GM12878 (cell line): ENCODE measurements around the gene ZSCAN32. TPM values are rescaled to one million over a fixed set of nuclear protein-coding genes. Genes with fewer than 3 reads are reported as not detected.

Experiments
- ATAC-seq: fragments of 200-7000 bp; cut with Tn5 transposase; 3 replicates; pipeline ENCODE4 v1.9.1; 2020; ENCODE audit warnings: mild to moderate bottlenecking, moderate library complexity
- BruUV-seq: library from RNA; stranded (reverse); fragments of 400-500 nt; replicated peaks from 2 replicates; lab custom pipeline; 2021; lab: Mats Ljungman, UMichigan
- CTCF ChIA-PET: fragments of 300-600 bp; sonication (Branson Sonifier 250); formaldehyde crosslinking; extraction: SDS; loops from one replicate; lab custom pipeline; 2021; ENCODE audit warnings: inconsistent platforms; lab: Yijun Ruan, JAX
- POLR2A ChIA-PET: fragments of 350-600 bp; formaldehyde crosslinking; extraction: SDS; loops from one replicate; lab custom pipeline; 2021; ENCODE audit warnings: inconsistent platforms; lab: Charles Lee
- RAD21 ChIA-PET: fragments of 300-600 bp; sonication (Branson Sonifier 250); formaldehyde crosslinking; loops from one replicate; lab custom pipeline; 2023; ENCODE audit warnings: antibody characterized with exemption; ENCODE audit not compliant: unreplicated experiment; lab: Charles Lee
- SMC1A ChIA-PET: fragments of 300-600 bp; sonication (Branson Sonifier 250); formaldehyde crosslinking; loops from one replicate; lab custom pipeline; 2023; ENCODE audit not compliant: unreplicated experiment, uncharacterized antibody; lab: Charles Lee
- DNase-seq: peaks from one replicate; pipeline ENCODE4 v3.0.0-alpha.2; 2011; ENCODE audit warnings: low read depth, low spot score
- FAIRE-seq: peaks from 3 replicates; lab custom pipeline; 2011; peaks lifted over from hg19 to GRCh38; lab: Jason Lieb, UNC
- H2AFZ ChIP-seq: 2 replicates; pipeline ENCODE4 v1.6.0; 2011; ENCODE audit warnings: low read depth, low read length, control low read depth; ENCODE audit not compliant: control insufficient read depth
- H3K27ac ChIP-seq: 2 replicates; pipeline ENCODE4 v1.5.1; 2011; ENCODE audit warnings: control low read depth; ENCODE audit not compliant: control insufficient read depth, insufficient read depth
- H3K27me3 ChIP-seq, 2 experiments: replicated peaks in 1 of 2; 2 replicates each; pipeline versions ENCODE4 v1.6.0 to v1.6.1; 2011; ENCODE audit warnings: low read length in 1 of 2; ENCODE audit not compliant: control insufficient read depth in 2 of 2, insufficient read depth in 2 of 2
- H3K36me3 ChIP-seq, 2 experiments: 2 replicates each; pipeline ENCODE4 v1.5.1; 2011; ENCODE audit warnings: low read length in 1 of 2; ENCODE audit not compliant: control insufficient read depth in 2 of 2, insufficient read depth in 2 of 2
- H3K4me1 ChIP-seq: 2 replicates; pipeline ENCODE4 v1.6.1; 2011; ENCODE audit warnings: mild to moderate bottlenecking, low read length, moderate library complexity, mixed read lengths; ENCODE audit not compliant: control insufficient read depth, insufficient read depth
- H3K4me2 ChIP-seq: 2 replicates; pipeline ENCODE4 v1.6.0; 2011; ENCODE audit warnings: control low read depth; ENCODE audit not compliant: control insufficient read depth, insufficient read depth
- H3K4me3 ChIP-seq: fragments of 200-600 bp; sonication (generic); 2 replicates; pipeline ENCODE4 v1.5.1; 2016
- H3K79me2 ChIP-seq: 2 replicates; pipeline ENCODE4 v1.6.0; 2011; ENCODE audit warnings: low read length; ENCODE audit not compliant: control insufficient read depth, insufficient read depth
- H3K9ac ChIP-seq: 2 replicates; pipeline ENCODE4 v1.8.0; 2011; ENCODE audit warnings: low read length, control low read depth, mixed read lengths; ENCODE audit not compliant: control insufficient read depth, insufficient read depth
- H3K9me3 ChIP-seq: replicated peaks from 3 replicates; pipeline ENCODE4 v1.5.1; 2011; ENCODE audit warnings: mild to moderate bottlenecking, low read length; ENCODE audit not compliant: control insufficient read depth, insufficient read depth
- H4K20me1 ChIP-seq: 2 replicates; pipeline ENCODE4 v1.6.0; 2011; ENCODE audit not compliant: control insufficient read depth, insufficient read depth
- CBX5 ChIP-seq: sonication (generic); IDR thresholded peaks from 2 replicates; pipeline ENCODE4 v1.6.1; 2016; ENCODE audit warnings: low read depth, moderate library complexity, mild to moderate bottlenecking, inconsistent platforms
- DPF2 ChIP-seq: fragments of 450-650 bp; IDR thresholded peaks from 2 replicates; pipeline ENCODE4 v1.6.1; 2017; ENCODE audit warnings: mild to moderate bottlenecking
- FOXM1 ChIP-seq: IDR thresholded peaks from 2 replicates; pipeline ENCODE4 v1.6.1; 2012; ENCODE audit warnings: low read depth, mild to moderate bottlenecking, inconsistent platforms, low read length, moderate library complexity
- KLF5 ChIP-seq: fragments of 450-650 bp; IDR thresholded peaks from 2 replicates; pipeline ENCODE4 v1.6.1; 2014; ENCODE audit warnings: mild to moderate bottlenecking; ENCODE audit not compliant: partially characterized antibody
- POLR2A ChIP-seq: IDR thresholded peaks from 2 replicates; pipeline ENCODE4 v1.6.1; 2011; ENCODE audit warnings: low read depth, mild to moderate bottlenecking, low read length
- ZNF217 ChIP-seq: fragments of 450-650 bp; IDR thresholded peaks from 2 replicates; pipeline ENCODE4 v1.6.1; 2017; ENCODE audit warnings: antibody characterized with exemption, mild to moderate bottlenecking
- WGBS: methylation state at CpG from one replicate; pipeline ENCODE4 v1.1.6; 2016; ENCODE audit warnings: low lambda C conversion rate; ENCODE audit not compliant: insufficient replicate concordance, insufficient coverage; ENCODE audit errors: missing lambda C conversion rate; 5-methylcytosine and 5-hydroxymethylcytosine counted together
- in situ Hi-C: fragments of 300-500 bp; cut with MboI; formaldehyde crosslinking; loops from 9 replicates; pipeline ENCODE4 v1.14.3; 2018; ENCODE audit warnings: mixed read lengths
- intact Hi-C: fragments of 100-400 bp; cut with micrococcal nuclease; formaldehyde crosslinking; loops from one replicate; pipeline ENCODE4 v1.14.2; 2022; ENCODE audit not compliant: unreplicated experiment
- polyA plus RNA-seq, 11 experiments: library from polyadenylated mRNA; depleted of rRNA in 4 of 11; unstranded in 6 of 11; stranded (reverse) in 5 of 11; fragments of >200 nt; fragmentation: Nextera tagmentation in 4 of 11; fragmentation: Illumina TruSeq in 1 of 11; extraction: Ambion mirVana in 4 of 11; extraction: Trizol in 1 of 11; gene quantifications; 1 replicate in 1 of 11; 2 replicates in 10 of 11; pipeline versions ENCODE4 v1.2.1 to v1.2.3, GENCODE V29; 2011 to 2016; ENCODE audit warnings: inconsistent platforms in 2 of 11, missing spikeins in 2 of 11, low read depth in 1 of 11
- total RNA-seq, 4 experiments: library from RNA; depleted of rRNA in 3 of 4; stranded (reverse); fragments of >200 nt in 3 of 4; fragmentation: Illumina TruSeq in 1 of 4; extraction: Trizol in 1 of 4; gene quantifications; 2 replicates each; pipeline versions ENCODE4 v1.2.1 to v1.2.3, GENCODE V29; 2013 to 2021
- TF ChIP-seq, protein P1 (sequence below): fragments of 450-650 bp; IDR thresholded peaks from 2 replicates; pipeline ENCODE4 v1.6.1; 2016; ENCODE audit warnings: mild to moderate bottlenecking
- TF ChIP-seq, protein P2 (sequence below): fragments of 450-650 bp; IDR thresholded peaks from 2 replicates; pipeline ENCODE4 v1.6.1; 2016; ENCODE audit warnings: mild to moderate bottlenecking

Gene ZSCAN32
- total and polyA plus RNA-seq, 10 of the 15 experiments (the other 5 are each of a cell fraction or from before 2014, with no cell fraction given), result 9.6 to 23.8 (median 15.5) TPM

DNA sequence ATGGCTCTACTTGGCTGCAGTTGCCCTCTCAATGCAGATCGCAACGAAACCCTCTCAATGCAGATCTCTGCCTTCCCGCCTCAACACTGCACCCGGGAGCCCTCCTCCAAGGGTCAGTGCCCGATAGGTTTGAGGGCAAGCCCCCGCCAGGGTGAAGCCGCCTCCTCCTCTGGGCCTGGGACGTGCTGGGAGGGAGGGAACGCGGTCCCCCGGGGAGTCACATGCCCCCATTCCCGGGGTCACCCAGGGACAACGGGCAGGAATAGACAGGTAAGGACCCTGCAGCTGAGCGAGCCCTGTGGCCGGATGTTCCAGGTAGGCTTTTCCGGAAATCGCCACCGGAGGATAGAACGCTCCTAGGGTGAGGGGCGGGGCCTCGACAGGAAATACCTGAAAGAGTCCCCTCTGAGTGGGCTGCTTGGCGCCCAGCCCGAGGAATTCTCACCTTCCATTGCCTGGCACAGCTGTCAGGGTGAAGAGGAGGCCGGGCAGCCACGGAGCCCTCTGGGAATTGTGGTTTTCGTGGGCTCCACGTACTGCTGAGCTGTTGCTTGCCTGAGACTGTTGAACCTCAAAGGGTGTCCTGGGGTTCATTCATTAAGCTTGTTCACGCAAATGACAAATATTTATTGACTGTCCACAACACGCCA, 13.1 kb upstream of the ZSCAN32 start:
- no TSS peak for BruUV-seq
- Histone ChIP-seq H4K20me1 (no peaks in the 10 kb centered on the region), H3K79me2 (no peaks in the 10 kb centered on the region), H3K27ac (no peak overlapping the region), H3K36me3 (peaks cover 0 to 1% of the 10 kb centered on the region in 2 experiments; a peak in 1 of 4 replicates), H3K4me2 (no peak overlapping the region), H3K9me3 (peaks cover 9% of the 10 kb centered on the region), H3K4me3 (no peak overlapping the region), H3K9ac (no peak overlapping the region), H3K4me1 (no peaks in the 10 kb centered on the region), H2AFZ (no peak overlapping the region), H3K27me3 (no peaks in the 10 kb centered on the region)
- in situ Hi-C loops (no loop called here), intact Hi-C loops (no loop called here)
- WGBS, result 54% methylated on average over 27 of the region's 29 CpGs
- POLR2A ChIA-PET, result no interaction called here
- DNase-seq, result no peak
- SMC1A ChIA-PET, result no interaction called here
- RAD21 ChIA-PET, result interaction anchor here (0.6 kb wide), 1 partner anchor 9 kb away, joined by 3 read pairs; no protein-coding TSS in a partner anchor
- ATAC-seq, result no peak
- TF ChIP-seq, protein P1, sequence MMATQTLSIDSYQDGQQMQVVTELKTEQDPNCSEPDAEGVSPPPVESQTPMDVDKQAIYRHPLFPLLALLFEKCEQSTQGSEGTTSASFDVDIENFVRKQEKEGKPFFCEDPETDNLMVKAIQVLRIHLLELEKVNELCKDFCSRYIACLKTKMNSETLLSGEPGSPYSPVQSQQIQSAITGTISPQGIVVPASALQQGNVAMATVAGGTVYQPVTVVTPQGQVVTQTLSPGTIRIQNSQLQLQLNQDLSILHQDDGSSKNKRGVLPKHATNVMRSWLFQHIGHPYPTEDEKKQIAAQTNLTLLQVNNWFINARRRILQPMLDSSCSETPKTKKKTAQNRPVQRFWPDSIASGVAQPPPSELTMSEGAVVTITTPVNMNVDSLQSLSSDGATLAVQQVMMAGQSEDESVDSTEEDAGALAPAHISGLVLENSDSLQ, result 0 out of 2 replicates have a peak, but pooled peaks have one; percentile 7
- TF ChIP-seq POLR2A (no peak), DPF2 (no peak)
- CTCF ChIA-PET, result interaction anchor here (0.7 kb wide), 1 partner anchor 185 kb away, joined by 3 read pairs; no protein-coding TSS in a partner anchor
- no peak for FAIRE-seq

DNA sequence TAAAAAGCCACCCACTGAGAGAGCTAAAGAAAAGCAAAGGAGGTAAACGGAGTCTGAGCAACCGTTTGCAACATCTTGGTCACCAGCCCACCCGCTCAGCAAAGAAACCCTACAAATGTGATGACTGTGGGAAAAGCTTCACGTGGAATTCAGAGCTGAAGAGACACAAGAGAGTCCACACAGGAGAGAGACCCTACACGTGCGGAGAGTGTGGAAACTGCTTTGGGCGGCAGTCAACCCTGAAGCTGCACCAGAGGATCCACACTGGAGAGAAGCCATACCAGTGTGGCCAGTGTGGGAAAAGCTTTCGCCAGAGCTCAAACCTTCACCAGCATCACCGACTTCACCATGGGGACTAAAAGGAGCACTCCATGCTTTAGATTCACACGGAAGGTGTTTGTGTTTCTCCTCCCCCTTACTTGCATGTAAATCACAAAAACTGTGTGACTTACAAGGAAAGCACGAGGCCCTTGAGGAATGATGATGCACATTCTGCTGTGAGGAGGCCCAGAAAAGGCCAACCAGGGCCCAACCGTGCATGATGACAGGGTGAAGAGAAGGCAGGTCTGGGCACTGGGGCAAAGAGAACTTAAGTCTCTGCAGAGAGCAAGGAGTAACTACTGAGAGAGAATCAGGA, 7.9 kb upstream of the ZSCAN32 start:
- SMC1A ChIA-PET, result interaction anchor here (0.6 kb wide), 1 partner anchor 55 kb away, joined by 3 read pairs; no protein-coding TSS in a partner anchor
- no peak for ATAC-seq
- intact Hi-C loops, result loop anchor here (10.0 kb wide), 2 partner anchors 96 to 124 kb away; partner anchors contain the start of genes CLUAP1 and ZNF263

More for the DNA sequence above, 7.9 kb upstream of the ZSCAN32 start:
- H3K4me2 ChIP-seq, result no peak overlapping the region
- H4K20me1 ChIP-seq, result no peaks in the 10 kb centered on the region
- no peaks in the 10 kb centered on the region for H3K27me3 ChIP-seq
- no peak overlapping the region for H3K9ac ChIP-seq
- DNase-seq (no peak), FAIRE-seq (no peak)
- WGBS, result 92% methylated on average over 12 of the region's 12 CpGs
- in situ Hi-C loops, result no loop called here
- no TSS peak for BruUV-seq
- no peak overlapping the region for H3K4me3 ChIP-seq
- H3K4me1 ChIP-seq, result no peaks in the 10 kb centered on the region
- TF ChIP-seq FOXM1, result no peak
- peak; percentile 100 for TF ChIP-seq CBX5
- TF ChIP-seq, protein P2, sequence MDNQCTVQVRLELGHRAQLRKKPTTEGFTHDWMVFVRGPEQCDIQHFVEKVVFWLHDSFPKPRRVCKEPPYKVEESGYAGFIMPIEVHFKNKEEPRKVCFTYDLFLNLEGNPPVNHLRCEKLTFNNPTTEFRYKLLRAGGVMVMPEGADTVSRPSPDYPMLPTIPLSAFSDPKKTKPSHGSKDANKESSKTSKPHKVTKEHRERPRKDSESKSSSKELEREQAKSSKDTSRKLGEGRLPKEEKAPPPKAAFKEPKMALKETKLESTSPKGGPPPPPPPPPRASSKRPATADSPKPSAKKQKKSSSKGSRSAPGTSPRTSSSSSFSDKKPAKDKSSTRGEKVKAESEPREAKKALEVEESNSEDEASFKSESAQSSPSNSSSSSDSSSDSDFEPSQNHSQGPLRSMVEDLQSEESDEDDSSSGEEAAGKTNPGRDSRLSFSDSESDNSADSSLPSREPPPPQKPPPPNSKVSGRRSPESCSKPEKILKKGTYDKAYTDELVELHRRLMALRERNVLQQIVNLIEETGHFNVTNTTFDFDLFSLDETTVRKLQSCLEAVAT, result 0 out of 2 replicates have a peak, but pooled peaks have one; percentile 33
- peak; percentile 95 for TF ChIP-seq KLF5
- peak; percentile 70; the same call in 1 of the 2 replicates for TF ChIP-seq ZNF217
- CTCF ChIA-PET, result no interaction called here
- POLR2A ChIA-PET, result no interaction called here
- no peak overlapping the region for H3K27ac ChIP-seq
- H3K36me3 ChIP-seq, result peaks cover 2 to 11% of the 10 kb centered on the region in 2 experiments
- RAD21 ChIA-PET, result no interaction called here
- no peaks in the 10 kb centered on the region for H3K79me2 ChIP-seq
- peaks cover 36% of the 10 kb centered on the region for H3K9me3 ChIP-seq
- H2AFZ ChIP-seq, result no peak overlapping the region
